SK-N-MC (cell line): ENCODE measurements around the gene LINC00305.

Experiments
- EZH2 ChIP-seq: fragments of 200-600 bp; sonication (generic); IDR thresholded peaks from one replicate; pipeline ENCODE4 v1.6.1; 2017; ENCODE audit warnings: antibody characterized with exemption
- POLR2AphosphoS5 ChIP-seq: IDR thresholded peaks from 2 replicates; pipeline ENCODE4 v1.6.1; 2012; ENCODE audit warnings: mild to moderate bottlenecking, low read depth, low read length, borderline replicate concordance

GRCh38 chr18:64116571-64117175, 32.2 kb downstream of the LINC00305 start:
- TF ChIP-seq EZH2 (no peak), POLR2AphosphoS5 (no peak)
